NK-92 treated with Interleukin-12 subunit alpha and Interleukin-12 subunit beta, amount 100 ng/mL, for 24 hours (cell line): ENCODE results near the gene NCLN.
"Not testable (repeated sequence)": the region's sequence is repeated elsewhere in the genome, so short reads cannot be mapped to it uniquely, and the experiment has no call there.

ENCODE experiments used
- DNase-seq: peaks from one replicate; lab custom pipeline; 2025; lab: John Stamatoyannopoulos, UW

The NCLN gene, protein sequence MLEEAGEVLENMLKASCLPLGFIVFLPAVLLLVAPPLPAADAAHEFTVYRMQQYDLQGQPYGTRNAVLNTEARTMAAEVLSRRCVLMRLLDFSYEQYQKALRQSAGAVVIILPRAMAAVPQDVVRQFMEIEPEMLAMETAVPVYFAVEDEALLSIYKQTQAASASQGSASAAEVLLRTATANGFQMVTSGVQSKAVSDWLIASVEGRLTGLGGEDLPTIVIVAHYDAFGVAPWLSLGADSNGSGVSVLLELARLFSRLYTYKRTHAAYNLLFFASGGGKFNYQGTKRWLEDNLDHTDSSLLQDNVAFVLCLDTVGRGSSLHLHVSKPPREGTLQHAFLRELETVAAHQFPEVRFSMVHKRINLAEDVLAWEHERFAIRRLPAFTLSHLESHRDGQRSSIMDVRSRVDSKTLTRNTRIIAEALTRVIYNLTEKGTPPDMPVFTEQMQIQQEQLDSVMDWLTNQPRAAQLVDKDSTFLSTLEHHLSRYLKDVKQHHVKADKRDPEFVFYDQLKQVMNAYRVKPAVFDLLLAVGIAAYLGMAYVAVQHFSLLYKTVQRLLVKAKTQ

DNA sequence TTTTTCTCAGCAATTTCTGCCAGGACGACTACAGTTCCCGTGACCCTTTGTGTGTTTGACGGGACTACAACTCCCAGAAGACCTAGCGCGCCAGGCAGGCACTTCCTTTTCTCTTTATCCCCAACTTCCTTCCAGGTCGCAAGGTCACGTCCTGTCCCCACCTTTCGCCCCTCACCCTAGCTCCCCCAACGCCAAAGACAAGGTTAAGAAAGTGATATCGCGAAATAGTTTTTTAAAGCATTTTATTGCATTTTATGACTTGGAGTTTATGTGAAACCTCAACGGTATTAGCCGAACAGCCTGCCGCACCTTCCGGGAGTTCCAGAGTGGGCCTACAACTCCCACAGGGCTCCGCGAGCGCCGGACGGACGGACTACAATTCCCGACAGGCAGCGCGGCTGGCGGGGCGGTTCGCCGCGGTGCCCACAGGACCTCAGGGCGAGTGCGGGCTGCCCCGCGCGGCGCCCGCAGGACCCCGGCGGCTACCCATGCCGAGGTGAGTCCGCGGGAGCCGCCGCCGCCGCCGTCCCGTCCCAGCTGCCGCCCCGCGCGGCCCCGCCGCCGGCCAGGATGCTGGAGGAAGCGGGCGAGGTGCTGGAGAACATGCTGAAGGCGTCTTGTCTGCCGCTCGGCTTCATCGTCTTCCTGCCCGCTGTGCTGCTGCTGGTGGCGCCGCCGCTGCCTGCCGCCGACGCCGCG is at the start of gene NCLN:
Gene NCLN, plus strand, starts transcription at position 470 of the 699 bp plus-strand sequence. Its CDS starts 101 bp downstream, at position 571.
- peak; percentile 91 for DNase-seq

DNA sequence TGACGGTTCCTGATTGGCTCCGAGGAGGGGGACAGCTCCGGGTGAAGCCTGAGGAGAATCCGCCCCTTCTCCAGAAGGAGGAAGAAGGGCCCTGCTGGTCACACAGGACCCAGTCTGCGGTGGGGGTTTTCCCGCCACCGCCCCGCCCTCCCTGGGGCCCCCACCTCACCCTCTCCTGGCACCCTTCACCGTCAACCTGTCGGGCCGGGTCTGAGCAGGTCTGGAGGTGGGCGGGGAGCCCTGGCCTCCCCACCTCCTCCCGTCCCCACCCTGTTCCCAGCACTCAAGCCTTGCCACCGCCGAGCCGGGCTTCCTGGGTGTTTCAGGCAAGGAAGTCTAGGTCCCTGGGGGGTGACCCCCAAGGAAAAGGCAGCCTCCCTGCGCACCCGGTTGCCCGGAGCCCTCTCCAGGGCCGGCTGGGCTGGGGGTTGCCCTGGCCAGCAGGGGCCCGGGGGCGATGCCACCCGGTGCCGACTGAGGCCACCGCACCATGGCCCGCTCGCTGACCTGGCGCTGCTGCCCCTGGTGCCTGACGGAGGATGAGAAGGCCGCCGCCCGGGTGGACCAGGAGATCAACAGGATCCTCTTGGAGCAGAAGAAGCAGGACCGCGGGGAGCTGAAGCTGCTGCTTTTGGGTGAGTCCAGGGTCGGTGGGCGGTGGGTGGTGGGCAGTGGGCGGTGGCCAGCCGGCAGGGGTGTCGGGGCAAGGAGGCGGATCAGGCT is 49.6 kb upstream of the NCLN start, which contains the start of gene GNA15:
Gene GNA15, plus strand, starts transcription at position 73 of the 723 bp plus-strand sequence. Its CDS starts 418 bp downstream, at position 491.
- no peak for DNase-seq

DNA sequence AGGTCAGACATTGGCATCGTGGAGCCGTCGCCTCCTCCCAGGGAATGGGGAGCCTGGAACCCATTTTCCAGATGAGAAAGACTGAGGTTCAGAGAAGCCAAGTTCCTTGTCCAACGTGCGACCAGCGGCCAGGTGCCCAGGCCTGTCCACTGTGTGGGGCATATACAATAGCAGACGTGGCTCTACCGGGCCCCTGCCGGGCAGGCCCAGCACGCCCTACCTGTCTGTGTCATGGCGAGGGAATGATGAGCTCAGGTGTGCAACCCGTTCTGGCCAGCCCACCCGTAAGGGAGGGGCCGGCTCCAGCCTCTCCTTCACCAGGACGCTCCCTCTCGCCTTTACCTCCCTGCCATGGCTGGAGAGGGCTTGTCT is 49.1 kb upstream of the NCLN start:
- no peak for DNase-seq

DNA sequence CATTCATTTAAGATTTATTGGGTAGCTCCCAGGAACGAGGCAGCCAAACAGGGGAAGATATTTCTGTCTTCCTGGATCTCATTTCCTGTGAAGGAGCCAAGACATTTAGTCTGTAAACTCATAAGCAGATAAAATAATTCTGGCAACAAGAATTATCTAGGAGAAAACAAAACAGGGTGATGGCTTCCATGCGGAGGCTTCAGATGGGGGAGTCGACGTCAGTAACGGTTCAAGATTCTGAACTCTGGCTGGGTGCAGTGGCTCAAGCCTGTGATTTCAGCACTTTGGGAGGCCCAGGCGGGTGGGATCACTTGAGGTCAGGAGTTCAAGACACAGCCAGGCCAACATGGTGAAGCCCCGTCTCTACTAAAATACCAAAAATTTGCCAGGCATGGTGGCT is 48.6 kb upstream of the NCLN start:
- DNase-seq, result no peak

DNA sequence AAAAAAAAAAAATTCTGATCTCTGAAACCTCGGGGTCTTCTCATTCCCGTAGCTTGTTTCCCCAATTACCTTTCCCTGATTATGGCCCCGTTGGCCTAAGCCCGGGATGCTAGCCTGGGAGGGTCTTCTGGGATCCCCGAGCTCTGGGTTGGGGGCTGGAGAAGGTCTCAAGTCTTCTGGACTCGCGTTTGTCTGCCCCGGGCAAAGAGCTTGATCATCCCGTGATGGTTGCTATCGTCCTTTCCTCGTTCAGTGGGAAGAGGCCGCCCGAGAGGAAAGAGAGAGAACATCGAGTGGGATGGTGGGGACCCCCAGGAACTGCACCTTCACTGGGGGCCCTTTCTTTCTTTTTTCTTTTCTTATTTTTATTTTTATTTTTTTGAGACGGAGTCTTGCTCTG is 47.5 kb upstream of the NCLN start:
- DNase-seq, result no peak

DNA sequence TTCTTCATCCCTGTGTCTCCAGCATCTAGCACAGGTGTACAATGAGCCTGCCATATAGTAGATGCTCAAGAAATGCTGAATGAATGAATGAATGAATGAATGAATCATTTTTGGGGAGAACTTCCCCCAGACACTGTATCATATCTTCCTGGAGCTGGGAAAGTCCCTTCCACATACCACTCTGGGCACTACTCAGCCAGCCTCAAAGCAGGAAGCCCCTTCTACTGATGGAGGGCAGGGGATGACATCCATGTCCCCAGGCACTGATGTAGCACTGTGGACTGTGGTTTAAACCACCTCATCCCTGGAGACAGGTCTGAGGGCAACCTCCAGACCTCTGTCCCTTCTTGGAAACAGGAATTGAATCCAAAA is 45.1 kb upstream of the NCLN start:
- no peak for DNase-seq

DNA sequence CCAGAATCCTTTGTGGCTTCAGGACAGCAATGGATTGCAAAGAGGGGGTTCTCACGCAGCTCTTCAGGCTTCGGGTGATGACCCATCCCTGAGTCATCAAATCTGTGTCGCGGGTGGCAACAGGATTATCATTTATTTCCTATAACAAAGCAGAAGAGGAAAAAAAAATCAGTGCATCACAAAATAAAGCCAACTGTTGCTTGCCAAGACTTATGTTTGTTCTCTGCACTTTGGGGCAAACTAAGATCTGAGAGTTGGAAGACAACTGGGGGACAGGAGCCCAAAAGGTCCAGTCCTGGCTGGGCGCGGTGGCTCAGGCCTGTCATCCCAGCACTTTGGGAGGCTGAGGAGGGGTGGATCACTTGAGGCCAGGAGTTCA is 43.4 kb upstream of the NCLN start:
- no peak for DNase-seq

DNA sequence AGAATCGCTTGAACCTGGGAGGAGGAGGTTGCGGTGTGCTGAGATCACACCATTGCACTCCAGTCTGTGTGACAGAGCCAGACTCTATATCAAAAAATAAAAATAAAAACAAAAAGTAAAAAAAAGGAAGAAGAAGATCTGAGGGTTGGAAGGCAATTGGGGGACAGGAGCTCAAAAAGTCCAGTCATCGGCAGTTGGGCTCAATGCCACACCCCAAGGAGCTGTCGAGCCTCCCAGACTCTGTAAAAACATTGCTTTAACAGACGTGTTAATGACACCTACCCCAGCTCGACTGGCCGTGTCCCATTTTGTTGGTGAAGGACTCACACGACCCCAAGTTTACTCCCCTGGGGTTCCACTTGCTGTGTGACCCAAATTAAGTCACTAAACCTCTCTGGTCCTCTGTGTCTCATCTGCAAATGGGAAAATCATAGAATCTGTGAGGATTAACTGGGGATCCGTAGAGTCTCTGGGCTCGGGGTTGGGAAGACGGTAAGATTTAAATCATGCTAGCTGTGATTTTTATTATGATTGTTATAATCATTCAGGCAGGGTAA is 42.9 kb upstream of the NCLN start:
- no peak for DNase-seq

DNA sequence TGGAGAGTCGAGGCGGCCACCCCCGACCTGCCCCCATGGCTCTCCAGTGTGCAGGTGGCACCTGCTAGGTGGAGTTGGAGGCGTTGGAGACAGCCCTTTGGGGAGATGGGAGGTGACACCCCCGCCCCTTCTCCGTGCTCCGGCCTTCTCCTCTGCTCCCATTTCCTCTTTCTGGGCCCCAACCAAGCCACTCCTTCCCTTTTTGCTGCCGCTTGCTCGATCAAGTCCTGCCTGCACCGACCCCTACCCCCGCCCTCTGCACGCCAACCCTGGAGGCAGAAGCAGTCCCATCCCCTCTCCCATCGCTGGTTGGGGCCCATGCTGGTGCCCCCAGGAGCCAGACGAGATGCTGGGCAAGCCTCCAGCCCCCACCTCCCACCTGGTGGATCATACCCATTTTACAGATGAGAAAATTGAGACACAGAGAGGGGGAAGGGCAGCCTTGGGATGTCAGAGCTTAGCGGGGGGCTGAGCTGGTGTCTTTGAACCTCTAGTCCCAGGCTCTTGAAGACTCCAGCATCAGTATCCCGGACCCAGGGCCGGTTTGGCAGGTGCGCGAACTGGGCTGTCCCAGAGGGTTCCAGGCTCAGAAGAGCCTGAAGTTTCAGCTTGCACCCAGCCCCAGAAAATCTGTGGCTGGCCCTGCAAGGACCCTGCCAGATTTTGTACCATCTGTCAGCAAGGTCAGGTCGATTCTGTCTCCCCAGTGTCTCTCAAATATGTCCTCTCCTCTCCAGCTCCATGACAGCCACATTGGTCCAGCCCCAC is 39.6 kb upstream of the NCLN start:
- no peak for DNase-seq

DNA sequence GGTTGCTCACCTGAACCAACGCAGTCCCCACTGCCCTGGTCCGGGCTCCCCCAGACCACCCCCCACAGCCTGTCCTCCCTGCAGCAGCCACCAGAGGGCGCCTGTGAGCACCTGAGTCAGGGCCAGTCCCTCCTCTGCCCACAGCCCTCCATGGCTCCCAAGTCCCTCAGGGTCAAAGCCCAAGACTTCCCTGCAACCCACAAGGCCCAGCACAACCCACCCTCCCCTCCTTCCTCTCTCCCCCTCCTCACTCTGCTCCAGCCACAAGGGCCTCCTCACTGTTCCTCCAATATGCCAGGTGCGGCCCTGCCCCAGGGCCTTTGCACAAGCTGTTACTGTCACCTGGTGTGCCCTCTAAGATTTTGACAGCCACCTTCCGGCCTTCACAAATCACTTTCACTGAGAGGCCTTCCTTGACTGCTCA is 39.0 kb upstream of the NCLN start:
- DNase-seq, result peak; percentile 21

DNA sequence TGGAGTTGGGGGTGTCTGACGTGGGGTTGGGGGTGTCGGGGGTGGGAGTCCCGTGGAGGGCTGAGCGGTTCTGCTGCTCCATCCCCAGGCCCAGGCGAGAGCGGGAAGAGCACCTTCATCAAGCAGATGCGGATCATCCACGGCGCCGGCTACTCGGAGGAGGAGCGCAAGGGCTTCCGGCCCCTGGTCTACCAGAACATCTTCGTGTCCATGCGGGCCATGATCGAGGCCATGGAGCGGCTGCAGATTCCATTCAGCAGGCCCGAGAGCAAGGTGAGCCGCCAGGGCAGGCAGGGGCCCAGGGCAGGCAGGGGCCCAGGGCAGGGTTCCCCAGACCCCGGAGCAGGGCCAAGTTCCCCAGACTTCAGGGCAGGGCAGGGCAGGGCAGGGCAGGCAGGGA is 37.2 kb upstream of the NCLN start:
- DNase-seq, result no peak

DNA sequence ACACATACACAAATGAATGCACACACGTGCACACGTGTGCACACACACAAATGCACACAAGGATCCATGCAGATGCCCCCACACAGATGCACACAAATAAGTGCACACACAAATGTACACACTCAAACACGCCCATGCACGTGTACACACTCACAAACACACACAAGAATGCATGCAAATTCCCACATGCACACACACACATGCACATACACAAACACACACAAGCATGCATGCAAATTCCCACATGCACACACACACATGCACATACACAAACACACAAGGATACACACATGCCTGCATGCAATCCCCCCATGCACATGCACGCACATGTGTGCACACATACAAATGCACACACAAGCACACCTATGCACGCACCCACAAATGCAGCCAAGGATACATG is 36.6 kb upstream of the NCLN start:
- no peak for DNase-seq

DNA sequence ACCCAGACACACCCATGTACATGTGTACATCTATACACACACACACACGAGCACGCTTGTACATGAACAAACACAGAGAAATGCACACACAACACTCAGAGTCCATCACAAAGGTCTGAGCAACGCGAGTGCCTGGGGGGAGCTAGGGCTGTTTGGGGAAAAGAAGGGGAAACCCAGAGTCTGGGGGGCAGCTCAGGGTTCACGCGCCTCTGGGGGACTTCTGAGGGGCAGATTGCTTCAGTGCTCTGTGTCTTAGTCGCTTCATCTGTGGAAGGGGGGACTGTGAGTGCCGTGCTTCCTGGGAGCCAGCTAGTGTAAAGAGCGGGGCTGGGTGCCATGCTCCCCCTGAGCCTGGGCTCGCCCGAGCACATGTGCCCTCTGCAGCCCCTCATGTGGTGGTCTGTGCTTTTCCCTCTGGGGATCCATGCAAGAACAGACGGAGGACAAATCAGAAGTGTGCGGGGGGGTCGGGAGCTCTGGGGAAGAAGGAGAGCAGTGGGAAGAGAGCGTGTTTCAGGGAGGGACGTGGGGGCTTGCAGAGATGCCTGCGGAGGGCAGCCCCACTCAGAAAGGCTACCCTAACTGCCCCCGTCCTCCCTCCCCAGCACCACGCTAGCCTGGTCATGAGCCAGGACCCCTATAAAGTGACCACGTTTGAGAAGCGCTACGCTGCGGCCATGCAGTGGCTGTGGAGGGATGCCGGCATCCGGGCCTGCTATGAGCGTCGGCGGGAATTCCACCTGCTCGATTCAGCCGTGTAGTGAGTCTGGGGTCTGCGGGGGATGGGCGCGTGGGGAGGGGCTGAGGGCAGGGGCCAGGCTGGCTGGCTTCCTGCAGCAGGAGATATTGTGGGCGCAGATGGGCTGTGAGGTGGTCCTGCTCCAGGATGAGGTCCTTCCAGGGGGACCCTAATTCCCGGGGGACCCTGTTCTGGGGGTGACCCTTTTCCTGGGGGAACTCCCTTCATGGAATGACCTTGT is 35.9 kb upstream of the NCLN start:
- DNase-seq, result no peak

DNA sequence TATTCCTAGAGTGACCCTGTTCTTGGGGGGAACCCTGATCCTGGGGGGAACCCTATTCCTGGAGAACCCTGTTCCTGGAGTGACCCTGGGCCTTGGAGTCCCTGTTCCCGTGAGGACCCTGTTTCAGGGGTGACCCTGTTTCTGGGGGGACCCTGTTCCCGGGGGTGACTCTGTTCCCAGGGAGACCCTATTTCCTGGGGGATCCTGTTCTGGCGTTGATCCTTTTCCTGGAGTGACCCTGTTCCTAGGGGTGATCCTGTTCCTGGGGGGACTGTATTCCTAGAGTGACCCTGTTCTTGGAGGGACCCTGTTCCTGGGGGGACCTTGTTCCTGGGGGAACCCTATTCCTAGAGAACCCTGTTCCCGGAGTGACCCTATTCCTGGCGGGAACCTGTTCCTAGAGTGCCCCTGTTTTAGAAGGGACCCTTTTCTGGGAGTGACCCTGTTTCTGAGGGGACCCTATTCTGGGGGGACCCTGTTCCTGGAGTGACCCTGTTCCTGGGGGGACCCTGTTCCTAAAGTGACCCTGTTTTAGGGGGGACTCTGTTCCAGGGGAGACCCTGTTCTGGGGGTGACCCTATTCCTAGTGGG is 34.9 kb upstream of the NCLN start:
- no peak for DNase-seq

DNA sequence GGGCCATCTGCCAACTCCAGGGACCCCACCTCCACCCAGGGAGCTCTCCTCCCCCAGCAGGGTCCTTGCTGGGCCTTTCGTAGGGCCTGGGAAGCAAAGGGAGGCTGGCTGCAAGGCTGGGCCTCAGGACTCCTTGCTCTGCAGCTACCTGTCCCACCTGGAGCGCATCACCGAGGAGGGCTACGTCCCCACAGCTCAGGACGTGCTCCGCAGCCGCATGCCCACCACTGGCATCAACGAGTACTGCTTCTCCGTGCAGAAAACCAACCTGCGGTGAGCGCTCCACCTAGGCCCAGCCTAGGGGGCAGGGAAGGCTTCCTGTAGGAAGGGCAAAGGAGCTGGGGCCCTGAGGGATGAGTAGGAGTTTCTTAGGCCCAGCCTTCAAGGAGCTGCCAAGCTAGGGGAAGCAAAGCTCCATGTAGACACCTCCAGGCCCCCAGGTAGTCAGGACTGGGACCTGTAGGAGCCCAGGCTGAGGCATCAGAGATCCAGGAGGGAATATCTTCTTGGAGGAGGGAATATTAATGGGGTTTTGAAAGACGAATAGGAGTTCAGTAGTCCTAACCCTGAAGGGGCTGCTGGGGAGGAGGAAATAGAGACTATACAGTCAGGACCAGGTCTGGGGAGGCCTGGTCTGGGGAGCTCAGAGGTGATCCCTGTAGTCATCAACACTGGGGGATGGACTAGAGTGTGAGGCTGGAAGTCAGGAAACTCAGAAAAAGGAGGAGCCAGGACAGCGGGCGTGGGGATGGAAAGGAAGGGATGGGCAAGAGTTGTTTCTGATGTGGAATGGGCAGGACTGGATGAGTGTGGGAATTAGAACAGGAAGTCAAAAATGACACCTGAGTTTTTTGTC is 33.9 kb upstream of the NCLN start:
- DNase-seq, result no peak

DNA sequence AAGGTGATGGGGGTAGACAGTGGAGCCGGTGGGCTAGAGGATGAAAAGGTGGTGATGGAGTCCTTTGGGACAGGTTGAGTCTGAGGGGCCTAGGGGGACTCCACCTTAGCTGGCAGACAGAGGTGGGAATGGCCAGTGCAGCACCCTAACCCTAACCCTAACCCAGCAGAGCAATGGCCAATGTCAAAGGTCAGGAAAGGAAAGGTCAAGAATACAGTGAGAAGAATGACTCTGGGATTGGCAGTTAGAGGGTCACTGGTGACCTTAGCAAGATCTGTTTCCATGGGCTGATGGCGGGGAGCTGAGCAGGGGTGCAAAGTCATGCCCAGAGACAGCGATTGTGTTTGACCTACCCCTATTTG is 33.3 kb upstream of the NCLN start:
- no peak for DNase-seq

DNA sequence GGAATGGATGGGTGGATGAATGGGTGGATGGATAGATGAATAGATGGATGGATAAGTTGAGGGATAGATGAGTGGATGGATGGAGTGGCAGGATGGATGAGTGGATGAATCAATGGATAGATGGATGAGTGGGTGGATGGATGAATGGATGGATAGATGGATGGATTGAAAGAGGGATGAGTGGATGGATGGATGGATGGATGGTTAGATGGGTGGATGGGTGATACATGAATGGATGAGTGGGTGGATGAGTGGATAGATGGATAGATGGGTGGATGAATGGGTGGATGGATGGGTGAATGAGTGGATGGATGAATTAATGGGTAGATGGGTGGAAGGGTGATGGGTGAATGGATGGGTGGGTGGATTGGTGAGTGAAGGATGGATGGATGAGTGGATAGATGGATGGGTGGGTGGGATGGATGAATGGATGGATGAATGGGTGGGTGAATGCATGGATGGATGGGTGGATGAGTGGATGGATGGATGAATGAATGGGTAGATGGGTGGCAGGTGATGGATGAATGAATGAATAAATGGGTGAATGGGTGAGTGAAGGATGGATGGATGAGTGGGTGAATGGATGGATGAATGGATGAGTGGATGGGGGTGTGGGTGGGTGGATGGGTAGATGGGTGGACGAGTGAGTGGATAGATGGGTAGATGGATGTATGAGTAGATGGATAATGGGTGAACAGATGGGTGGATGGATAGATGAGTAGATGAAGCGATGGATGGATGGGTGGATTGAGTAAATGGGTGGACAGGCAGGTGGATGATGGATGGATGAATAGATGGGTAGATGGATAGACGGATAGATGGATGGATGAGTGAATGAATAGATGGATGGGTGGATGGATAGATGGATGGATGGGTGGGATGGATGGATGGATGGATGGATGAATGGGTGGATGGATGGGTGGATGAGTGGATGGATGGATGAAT is 32.2 kb upstream of the NCLN start:
- DNase-seq, result no peak

DNA sequence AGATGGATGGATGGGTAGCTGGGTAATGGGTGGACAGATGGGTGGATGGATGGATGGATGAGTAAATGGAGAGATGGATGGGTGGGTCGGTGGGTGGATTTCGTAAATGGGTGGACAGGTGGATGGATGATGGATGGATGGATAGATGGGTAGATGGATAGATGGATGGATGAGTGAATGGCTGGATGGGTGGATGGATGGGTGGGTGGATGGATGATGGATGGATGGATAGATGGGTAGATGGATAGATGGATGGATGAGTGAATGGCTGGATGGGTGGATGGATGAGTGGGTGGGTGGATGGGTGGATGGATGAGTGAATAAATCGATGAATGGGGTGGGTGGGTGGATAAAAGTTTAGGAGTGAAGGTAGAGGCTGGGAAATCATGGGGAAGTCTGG is 31.3 kb upstream of the NCLN start:
- DNase-seq, result not testable (repeated sequence)
